22Rv1 (cell line): Measurements from ENCODE around the gene PRKAR1B.

Source experiments
- ZFX ChIP-seq: fragments of 450-650 bp; IDR thresholded peaks from 2 replicates; pipeline ENCODE4 v1.6.1; 2017; ENCODE audit warnings: antibody characterized with exemption, borderline replicate concordance
- TF ChIP-seq, protein P1 (sequence below): fragments of 450-650 bp; IDR thresholded peaks from 2 replicates; pipeline ENCODE4 v1.5.1; 2017; ENCODE audit warnings: mild to moderate bottlenecking

DNA sequence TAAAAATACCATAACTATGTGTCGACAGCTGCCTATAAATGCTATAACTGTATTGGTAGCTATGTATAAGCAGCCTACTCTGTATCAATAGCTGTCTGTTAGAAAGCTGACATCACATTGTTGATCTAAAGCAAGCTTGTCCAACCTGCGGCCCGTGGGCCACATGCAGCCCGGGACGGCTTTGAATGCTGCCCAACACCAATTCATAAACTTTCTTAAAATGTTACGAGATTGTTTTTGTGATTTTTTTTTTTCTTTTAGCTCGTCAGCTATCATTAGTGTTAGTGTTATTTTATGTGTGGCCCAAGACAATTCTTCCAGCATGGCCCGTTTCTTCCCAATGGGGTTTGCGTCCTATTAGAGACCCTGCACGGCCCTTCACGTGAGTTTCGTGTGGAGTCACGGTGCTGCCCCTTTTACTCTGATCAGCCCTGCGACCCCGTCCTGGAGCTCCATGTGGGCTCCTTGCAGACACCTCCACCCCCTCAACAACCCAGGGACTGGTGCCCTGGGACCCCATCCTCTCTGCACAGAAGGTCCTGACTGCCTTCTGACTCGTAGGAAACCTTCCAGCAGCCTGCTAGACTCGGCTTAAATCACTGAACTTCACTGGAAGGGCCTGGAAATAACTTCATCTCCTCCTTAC is 4.5 kb upstream of the PRKAR1B start:
- TF ChIP-seq, protein P1, sequence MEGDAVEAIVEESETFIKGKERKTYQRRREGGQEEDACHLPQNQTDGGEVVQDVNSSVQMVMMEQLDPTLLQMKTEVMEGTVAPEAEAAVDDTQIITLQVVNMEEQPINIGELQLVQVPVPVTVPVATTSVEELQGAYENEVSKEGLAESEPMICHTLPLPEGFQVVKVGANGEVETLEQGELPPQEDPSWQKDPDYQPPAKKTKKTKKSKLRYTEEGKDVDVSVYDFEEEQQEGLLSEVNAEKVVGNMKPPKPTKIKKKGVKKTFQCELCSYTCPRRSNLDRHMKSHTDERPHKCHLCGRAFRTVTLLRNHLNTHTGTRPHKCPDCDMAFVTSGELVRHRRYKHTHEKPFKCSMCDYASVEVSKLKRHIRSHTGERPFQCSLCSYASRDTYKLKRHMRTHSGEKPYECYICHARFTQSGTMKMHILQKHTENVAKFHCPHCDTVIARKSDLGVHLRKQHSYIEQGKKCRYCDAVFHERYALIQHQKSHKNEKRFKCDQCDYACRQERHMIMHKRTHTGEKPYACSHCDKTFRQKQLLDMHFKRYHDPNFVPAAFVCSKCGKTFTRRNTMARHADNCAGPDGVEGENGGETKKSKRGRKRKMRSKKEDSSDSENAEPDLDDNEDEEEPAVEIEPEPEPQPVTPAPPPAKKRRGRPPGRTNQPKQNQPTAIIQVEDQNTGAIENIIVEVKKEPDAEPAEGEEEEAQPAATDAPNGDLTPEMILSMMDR: no peak
- no peak for TF ChIP-seq ZFX
